Ramos (cell line): ENCODE results near the gene FOXP1.
"Not testable (repeated sequence)": the region's sequence is repeated elsewhere in the genome, so short reads cannot be mapped to it uniquely, and the experiment has no call there.

Source experiments
- in situ Hi-C: fragments of 300-500 bp; cut with MboI; formaldehyde crosslinking; loops from one replicate; pipeline ENCODE4 v1.14.3; 2022; ENCODE audit warnings: low sequenced_read_pairs; ENCODE audit not compliant: unreplicated experiment

Gene FOXP1

GRCh38 chr3:71327936-71328335 lies 255.6 kb downstream of the FOXP1 start:
- in situ Hi-C loops: no loop called here

DNA sequence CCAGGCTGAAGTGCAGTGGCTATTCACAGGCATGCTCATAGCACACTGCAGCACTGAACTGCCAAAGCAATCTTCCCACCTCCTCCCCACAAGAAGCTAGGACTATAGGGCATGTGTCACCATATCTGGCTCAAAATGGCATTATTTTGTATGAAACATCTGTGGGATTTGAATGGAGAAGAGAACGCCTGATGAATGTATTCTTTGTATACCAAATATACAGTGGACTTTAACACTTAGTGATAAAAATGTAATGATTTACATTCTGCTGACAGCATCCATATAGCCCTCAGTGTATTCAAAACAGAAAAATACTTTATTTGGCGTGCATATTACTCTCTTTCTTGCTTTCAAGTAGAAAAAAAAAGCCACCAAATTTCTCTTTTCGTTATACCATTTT lies 257.8 kb downstream of the FOXP1 start:
- in situ Hi-C loops: no loop called here

DNA sequence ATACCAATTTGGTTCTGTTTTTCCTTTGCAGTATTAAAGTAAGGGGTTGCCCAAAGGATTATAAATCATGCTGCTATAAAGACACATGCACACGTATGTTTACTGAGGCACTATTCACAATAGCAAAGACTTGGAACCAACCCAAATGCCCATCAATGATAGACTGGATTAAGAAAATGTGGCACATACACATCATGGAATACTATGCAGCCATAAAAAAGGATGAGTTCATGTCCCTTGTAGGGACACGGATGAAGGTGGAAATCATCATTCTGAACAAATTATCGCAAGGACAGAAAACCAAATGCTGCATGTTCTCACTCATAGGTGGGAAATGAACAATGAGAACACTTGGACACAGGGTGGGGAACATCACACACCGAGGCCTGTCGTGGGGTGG lies 259.3 kb downstream of the FOXP1 start:
- in situ Hi-C loops: not testable (repeated sequence)

DNA sequence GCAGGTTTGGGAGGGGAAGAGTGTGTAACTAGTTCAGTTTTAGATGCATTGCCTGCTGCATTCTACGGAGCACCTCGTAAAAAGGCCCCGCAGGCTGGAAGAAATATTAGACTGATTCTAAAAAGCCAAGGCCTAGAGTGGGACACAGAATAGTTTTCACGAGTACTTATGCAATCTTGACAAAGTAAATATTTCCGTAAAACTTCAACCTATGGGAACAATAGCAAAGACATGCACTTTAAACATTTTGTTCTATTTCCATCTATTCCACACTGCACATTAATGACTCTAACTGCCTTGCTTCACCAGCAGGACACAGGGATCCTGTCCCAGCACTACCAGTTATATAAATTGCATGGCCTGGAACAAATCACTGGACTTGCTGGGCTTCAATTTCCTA lies 260.0 kb downstream of the FOXP1 start:
- in situ Hi-C loops: no loop called here

DNA sequence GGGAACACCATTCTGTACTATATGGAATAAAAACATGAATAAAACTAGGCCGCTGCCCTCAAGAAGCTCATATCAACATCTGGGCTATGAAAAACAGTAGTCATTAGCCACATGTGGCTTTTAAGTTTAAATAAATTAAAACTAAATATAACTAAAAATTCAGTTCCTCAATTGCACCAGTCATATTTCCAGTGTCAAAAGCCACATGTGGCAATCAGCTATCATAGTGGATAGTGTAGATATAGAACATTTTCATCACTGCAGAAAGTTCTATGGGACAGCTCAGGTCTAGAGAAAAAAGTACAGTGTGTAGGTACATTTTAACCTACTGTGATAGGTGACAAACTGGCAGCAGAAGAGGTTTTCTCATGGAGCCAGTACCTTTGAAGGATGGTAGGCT lies 261.4 kb downstream of the FOXP1 start:
- in situ Hi-C loops: no loop called here

GRCh38 chr3:71319771-71320170 lies 263.8 kb downstream of the FOXP1 start:
- in situ Hi-C loops: no loop called here

- in situ Hi-C loops: no loop called here
These were observed 265.1 kb downstream of the FOXP1 start for GRCh38 chr3:71318458-71318827.

DNA sequence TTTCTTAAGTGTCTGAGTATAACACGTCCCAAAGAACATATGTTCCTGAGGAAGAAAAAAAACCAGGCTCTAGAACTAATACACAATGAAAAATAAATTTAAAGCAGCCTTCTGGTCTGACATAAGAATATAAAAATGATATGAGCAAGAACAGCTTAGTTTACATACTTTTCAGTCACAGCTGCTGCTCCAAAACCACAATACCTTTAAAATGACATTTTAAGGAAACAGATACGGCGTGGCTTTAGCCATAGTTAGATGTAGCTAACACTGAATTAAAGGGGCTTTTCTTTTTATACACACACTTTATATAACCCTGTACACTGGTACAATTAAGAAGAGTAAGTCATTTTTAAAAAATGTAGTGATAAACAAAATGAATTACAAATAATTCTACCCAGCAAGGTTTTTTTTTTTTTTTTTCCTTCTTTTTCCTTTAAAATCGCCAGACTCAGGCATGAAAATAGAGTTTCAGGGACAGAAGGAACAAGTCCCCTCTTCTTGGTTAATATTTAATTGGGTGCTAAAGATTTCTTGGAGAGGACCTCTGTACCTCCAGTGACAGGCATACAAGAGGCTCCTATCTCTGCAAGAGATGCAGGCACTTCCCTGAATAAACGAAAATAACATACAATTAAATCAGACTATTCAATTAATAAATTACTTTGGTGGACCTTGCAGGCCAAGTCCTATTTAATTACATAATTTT lies 265.6 kb downstream of the FOXP1 start:
- in situ Hi-C loops: no loop called here

- in situ Hi-C loops: no loop called here
These were observed 266.4 kb downstream of the FOXP1 start for GRCh38 chr3:71317140-71317539.

GRCh38 chr3:71316066-71316777 lies 267.3 kb downstream of the FOXP1 start:
- in situ Hi-C loops: no loop called here

GRCh38 chr3:71315431-71315830 lies 268.1 kb downstream of the FOXP1 start:
- in situ Hi-C loops: no loop called here

DNA sequence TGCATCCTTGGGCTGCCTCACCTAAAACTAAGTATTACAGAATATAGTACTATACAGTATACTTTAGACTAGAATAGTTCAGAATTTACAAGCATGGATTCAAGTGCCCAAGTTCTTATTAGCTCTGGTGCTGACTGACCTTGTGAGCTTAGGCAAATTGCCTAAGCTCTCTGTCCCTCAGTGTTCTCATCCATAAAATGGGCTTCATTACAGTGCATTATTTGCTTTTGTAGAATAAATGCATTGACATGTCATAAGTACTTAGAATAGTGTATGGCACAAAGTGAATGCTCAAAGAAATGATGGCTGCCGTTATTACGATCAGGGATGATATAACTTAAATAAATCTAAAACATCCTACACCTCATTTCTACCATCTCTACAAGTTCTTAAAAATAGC lies 269.7 kb downstream of the FOXP1 start:
- in situ Hi-C loops: no loop called here

GRCh38 chr3:71312461-71312860 lies 271.1 kb downstream of the FOXP1 start:
- in situ Hi-C loops: no loop called here

DNA sequence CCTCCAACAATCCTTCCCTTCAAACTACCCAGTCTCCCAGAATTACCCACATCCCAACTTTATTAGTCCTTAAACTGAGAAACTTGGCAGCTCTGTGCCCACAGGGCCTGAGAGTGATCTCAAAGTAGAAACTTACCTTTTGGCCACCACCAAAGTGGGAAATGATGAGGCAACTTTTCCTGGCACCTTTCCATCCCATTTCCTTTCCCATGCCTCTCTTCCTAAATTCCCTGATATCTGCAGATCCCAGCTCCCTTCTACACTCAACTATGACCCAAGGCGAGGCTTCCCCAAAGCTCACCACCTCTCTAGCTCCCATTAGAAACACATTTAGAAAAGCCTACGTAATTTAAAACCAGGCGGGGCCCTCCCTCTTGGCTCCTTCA lies 271.9 kb downstream of the FOXP1 start:
- in situ Hi-C loops: no loop called here

DNA sequence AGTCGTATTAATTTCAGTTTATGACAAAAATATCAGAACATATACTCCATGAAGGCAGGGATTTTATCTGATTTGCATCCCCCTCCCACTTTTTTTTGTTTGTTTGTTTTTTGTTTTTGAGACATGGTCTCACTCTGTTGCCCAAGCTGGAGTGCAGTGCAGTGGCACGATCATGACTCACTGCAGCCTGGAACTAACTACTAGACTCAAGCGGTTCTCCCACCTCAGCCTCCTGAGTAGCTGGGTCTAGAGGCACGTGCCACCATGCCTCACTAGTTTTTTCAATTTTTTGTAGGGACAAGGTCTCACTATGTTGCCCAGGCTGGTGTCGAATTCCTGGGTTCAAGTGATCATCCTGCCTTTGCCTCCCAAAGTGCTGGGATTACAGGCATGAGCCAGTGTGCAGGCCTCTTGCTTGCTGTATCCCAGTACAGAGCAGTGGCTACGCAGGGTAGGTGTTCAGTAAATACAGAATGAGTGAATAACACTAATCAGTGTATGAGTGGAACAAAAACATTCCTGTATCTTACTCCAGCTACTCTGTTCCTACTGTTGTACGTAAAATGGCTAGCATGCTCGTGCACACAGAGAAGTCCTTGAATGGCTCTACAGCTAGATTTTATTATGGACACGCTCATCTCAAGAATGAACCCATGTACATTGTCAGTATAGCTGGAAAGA lies 272.4 kb downstream of the FOXP1 start:
- in situ Hi-C loops: no loop called here

DNA sequence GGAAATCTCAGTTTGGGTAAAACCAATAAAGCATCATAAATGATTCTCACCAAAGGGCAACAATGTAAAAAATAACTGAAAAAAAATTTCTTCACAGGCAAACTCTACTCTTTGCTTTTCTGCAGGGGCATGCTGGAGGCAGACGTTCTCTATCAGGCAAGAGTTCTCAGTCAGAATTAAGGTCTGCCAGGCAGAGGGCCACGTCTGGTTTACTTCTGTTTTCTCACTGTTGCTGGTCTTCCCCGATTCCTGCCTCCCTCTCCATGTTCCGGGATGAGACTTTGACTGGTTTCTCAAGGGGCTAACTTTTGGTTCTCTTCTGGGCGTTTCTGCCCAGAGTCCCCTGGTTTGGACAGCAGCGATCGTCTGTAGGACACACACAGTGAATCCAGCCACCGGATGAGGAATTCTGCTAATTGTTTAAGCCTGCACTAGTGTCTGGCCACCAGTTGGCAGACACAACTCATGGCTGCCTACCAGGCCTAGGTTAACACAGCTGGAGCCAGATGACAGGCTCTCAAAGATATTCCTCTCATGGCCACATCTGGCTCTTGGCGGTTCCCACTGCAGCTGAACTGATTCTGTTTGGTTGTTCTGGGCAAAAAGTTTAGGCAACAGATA lies 273.1 kb downstream of the FOXP1 start:
- in situ Hi-C loops: no loop called here

GRCh38 chr3:71309886-71310285 lies 273.6 kb downstream of the FOXP1 start:
- in situ Hi-C loops: no loop called here

DNA sequence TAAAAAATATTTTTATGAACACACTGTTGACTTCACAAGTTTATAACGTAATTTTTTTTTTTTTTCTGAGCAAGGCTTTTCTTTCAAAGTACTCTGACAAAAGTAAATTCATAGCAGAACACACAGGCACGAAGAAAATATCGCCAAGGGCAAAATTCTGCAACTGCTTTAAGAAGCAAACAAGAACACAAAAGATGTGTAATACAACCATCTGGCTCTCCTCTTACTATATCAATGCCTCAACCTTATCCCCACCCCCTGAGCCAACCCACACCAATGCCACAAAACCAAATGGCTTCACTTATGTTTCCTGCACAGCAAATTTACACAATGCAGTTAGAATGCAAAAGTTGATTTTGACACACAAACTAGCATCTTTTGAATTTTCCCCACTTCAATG lies 274.2 kb downstream of the FOXP1 start:
- in situ Hi-C loops: no loop called here

- in situ Hi-C loops: no loop called here
These were observed 274.7 kb downstream of the FOXP1 start for GRCh38 chr3:71308836-71309235.

DNA sequence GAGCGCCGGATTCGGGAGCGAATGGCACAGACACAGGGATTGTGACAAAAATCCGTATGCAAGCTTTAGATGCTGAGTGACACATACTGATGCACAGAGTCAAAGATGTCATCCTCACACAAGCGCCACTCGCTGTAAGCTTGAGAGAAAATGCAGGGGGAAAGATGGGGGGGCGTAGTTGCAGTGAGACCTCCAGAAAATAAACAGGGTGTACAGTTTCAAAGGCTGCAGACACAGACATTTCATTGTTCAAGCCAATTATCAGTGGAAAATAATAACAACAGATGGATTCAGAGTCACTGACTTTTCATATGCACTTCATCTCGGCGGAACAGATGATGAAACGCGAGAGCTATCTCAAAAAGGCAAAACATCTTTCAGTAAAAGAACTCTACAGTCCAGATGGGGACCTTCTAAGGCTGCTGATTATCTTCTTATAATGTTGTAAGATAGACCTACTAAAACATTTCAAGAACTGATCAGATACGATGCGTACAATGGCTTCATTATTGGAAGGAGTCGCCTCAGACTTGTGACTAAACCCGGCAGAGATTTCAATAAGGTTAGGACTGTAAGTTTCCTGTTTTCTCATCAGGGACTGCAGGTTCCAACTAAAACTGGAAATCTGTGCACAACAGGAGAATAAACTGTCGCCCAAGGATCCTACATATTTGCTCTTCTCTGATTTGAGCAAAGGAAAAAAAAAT lies 275.4 kb downstream of the FOXP1 start:
- in situ Hi-C loops: no loop called here
